A673 (cell line): ENCODE data around the gene TNFSF12. TPM values are rescaled to one million over a fixed set of nuclear protein-coding genes. Genes with fewer than 3 reads are reported as not detected.

Experiments used
- BruUV-seq: library from RNA; stranded (reverse); fragments of 400-500 nt; replicated peaks from 2 replicates; lab custom pipeline; 2021; lab: Mats Ljungman, UMichigan
- CTCF ChIA-PET: fragments of 300-600 bp; sonication (Branson Sonifier 250); formaldehyde crosslinking; loops from one replicate; lab custom pipeline; 2022; ENCODE audit warnings: antibody characterized with exemption; lab: Charles Lee
- POLR2A ChIA-PET: fragments of 300-600 bp; sonication (Branson Sonifier 250); formaldehyde crosslinking; loops from one replicate; lab custom pipeline; 2022; ENCODE audit warnings: antibody characterized with exemption; ENCODE audit not compliant: low non-redundant PET; lab: Charles Lee
- DNase-seq: peaks from one replicate; pipeline ENCODE4 v3.0.0-alpha.2; 2015; ENCODE audit warnings: low spot score
- H3K27ac ChIP-seq: fragments of 200-600 bp; sonication (generic); 2 replicates; pipeline ENCODE4 v1.5.1; 2016; ENCODE audit warnings: mixed run types, low read depth, mild to moderate bottlenecking, mixed read lengths, antibody characterized with exemption, low read length; ENCODE audit not compliant: poor library complexity, severe bottlenecking
- H3K27me3 ChIP-seq: fragments of 200-600 bp; sonication (generic); replicated peaks from 2 replicates; pipeline ENCODE4 v1.6.1; 2017; ENCODE audit warnings: mixed run types, low read depth, mild to moderate bottlenecking, mixed read lengths, antibody characterized with exemption, low read length; ENCODE audit not compliant: insufficient read depth, poor library complexity
- H3K36me3 ChIP-seq: fragments of 200-600 bp; sonication (generic); 2 replicates; pipeline ENCODE4 v1.6.1; 2016; ENCODE audit warnings: mixed run types, mild to moderate bottlenecking, mixed read lengths, antibody characterized with exemption, low read length; ENCODE audit not compliant: insufficient read depth, poor library complexity, severe bottlenecking
- H3K4me1 ChIP-seq: fragments of 200-600 bp; sonication (generic); 2 replicates; pipeline ENCODE4 v1.6.1; 2017; ENCODE audit warnings: mixed run types, mild to moderate bottlenecking, mixed read lengths, antibody characterized with exemption, low read length; ENCODE audit not compliant: insufficient read depth, poor library complexity, severe bottlenecking
- H3K4me3 ChIP-seq: fragments of 200-600 bp; sonication (generic); 2 replicates; pipeline ENCODE4 v1.5.1; 2016; ENCODE audit warnings: low read depth, mixed run types, mild to moderate bottlenecking, mixed read lengths, low read length; ENCODE audit not compliant: poor library complexity, severe bottlenecking
- H3K9me3 ChIP-seq: fragments of 200-600 bp; sonication (generic); 2 replicates; pipeline ENCODE4 v1.6.1; 2016; ENCODE audit warnings: mixed run types, low read depth, mild to moderate bottlenecking, mixed read lengths, antibody characterized with exemption, low read length; ENCODE audit not compliant: poor library complexity, severe bottlenecking
- CTCF ChIP-seq: fragments of 300-800, 200-600 bp; sonication (generic); conservative IDR thresholded peaks from 2 replicates; pipeline ENCODE4 v1.5.1; 2017; ENCODE audit warnings: low read depth, mild to moderate bottlenecking, antibody characterized with exemption, low read length, moderate library complexity, mixed read lengths
- EZH2 ChIP-seq: fragments of 200-600 bp; sonication (generic); IDR thresholded peaks from 2 replicates; pipeline ENCODE4 v1.6.1; 2017; ENCODE audit warnings: borderline replicate concordance, low read depth, mild to moderate bottlenecking, mixed read lengths, antibody characterized with exemption, low read length; ENCODE audit not compliant: poor library complexity, severe bottlenecking
- intact Hi-C: fragments of 100-400 bp; cut with micrococcal nuclease; formaldehyde crosslinking; loops from one replicate; pipeline ENCODE4 v1.10.0; 2022; ENCODE audit not compliant: unreplicated experiment
- total RNA-seq: library from RNA; stranded (reverse); gene quantifications from 2 replicates; pipeline ENCODE4 v1.2.3, GENCODE V29; 2021

The TNFSF12 gene
- total RNA-seq, 1 experiment from 2014 or later = 0.75 TPM

GRCh38 chr17:7562208-7562605 is 13.3 kb downstream of the TNFSF12 start:
- Histone ChIP-seq H3K9me3 (no peaks in the 10 kb centered on the region), H3K27me3 (no peaks in the 10 kb centered on the region), H3K36me3 (peaks cover 38% of the 10 kb centered on the region), H3K27ac (peak overlapping the region; percentile 92), H3K4me1 (peaks cover 33% of the 10 kb centered on the region), H3K4me3 (peak overlapping the region; percentile 90)
- TF ChIP-seq EZH2 = no peak
- TF ChIP-seq CTCF = no peak
- intact Hi-C loops = no loop called here
- POLR2A ChIA-PET = no interaction called here
- DNase-seq = no peak
- BruUV-seq = TSS peak; percentile 43
- CTCF ChIA-PET = no interaction called here

GRCh38 chr17:7563115-7563869 is 14.4 kb downstream of the TNFSF12 start:
- ChIA-PET POLR2A (no interaction called here), CTCF (interaction anchor here (0.7 kb wide), 1 partner anchor 271 kb away, joined by 4 read pairs; no protein-coding TSS in a partner anchor)
- no peak for DNase-seq
- TF ChIP-seq EZH2 = no peak
- TF ChIP-seq CTCF = no peak
- Histone ChIP-seq H3K27me3 (no peaks in the 10 kb centered on the region), H3K4me3 (peak overlapping the region; percentile 90), H3K27ac (no peak overlapping the region), H3K4me1 (peaks cover 23% of the 10 kb centered on the region), H3K36me3 (peaks cover 38% of the 10 kb centered on the region), H3K9me3 (no peaks in the 10 kb centered on the region)
- intact Hi-C loops = no loop called here
- no TSS peak for BruUV-seq

GRCh38 chr17:7569571-7569970 is 20.7 kb downstream of the TNFSF12 start:
- CTCF ChIA-PET = no interaction called here
- no peaks in the 10 kb centered on the region for H3K27me3 ChIP-seq
- H3K4me1 ChIP-seq = peaks cover 1% of the 10 kb centered on the region
- H3K27ac ChIP-seq = no peak overlapping the region
- POLR2A ChIA-PET = interaction anchor here (0.7 kb wide), 1 partner anchor 333 kb away, joined by 4 read pairs; no protein-coding TSS in a partner anchor
- no TSS peak for BruUV-seq
- DNase-seq = no peak
- no peaks in the 10 kb centered on the region for H3K9me3 ChIP-seq
- TF ChIP-seq EZH2 (no peak), CTCF (no peak)
- H3K36me3 ChIP-seq = peaks cover 64% of the 10 kb centered on the region
- intact Hi-C loops = no loop called here
- no peak overlapping the region for H3K4me3 ChIP-seq
